Activated naive CD4-positive, alpha-beta T cell treated with Interleukin-2 at 50 U/mL for 16 hours (primary cell): ENCODE measurements around the gene PTPRN2.
"Not testable (repeated sequence)": the region's sequence is repeated elsewhere in the genome, so short reads cannot be mapped to it uniquely, and the experiment has no call there.

ENCODE experiments used
- DNase-seq: peaks from one replicate; pipeline ENCODE4 v3.0.0-alpha.2; 2020

PTPRN2 gene

DNA sequence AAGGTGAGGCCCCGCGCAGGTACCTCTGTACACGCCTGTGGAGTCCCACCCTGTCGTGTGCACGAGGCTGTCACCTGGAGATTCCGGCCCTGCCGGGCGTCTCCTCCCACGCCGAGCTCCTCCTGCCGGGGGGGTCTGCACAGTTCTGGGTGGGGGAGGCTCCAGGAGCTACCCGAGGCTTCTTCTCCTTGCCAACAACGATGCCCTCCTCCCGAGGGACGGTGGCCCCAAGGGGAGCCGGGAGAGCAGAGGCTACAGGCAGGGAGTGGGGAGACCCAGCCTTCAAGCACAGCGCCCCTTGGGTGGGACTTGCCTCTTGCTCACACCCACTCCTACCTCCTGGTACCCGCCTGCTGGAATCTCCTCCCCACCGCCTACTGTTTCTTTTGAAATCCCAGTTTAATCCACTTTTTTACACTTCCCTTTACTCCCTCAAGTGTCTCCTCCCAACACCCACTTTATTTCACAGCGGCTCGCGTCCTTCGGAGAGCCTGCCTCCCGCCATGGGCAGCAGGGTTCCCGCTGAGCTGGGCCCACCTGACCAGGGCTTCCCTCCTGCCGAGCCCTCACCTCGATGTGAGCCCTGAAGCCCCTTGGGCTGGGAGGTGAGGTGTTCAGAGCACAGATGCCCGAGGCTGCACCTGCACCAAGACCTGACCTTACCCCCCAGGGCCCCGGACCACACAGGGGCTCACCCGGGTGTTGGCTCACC lies 912.8 kb downstream of the PTPRN2 start:
- no peak for DNase-seq

GRCh38 chr7:157674027-157674714 lies 913.5 kb downstream of the PTPRN2 start:
- DNase-seq = no peak

DNA sequence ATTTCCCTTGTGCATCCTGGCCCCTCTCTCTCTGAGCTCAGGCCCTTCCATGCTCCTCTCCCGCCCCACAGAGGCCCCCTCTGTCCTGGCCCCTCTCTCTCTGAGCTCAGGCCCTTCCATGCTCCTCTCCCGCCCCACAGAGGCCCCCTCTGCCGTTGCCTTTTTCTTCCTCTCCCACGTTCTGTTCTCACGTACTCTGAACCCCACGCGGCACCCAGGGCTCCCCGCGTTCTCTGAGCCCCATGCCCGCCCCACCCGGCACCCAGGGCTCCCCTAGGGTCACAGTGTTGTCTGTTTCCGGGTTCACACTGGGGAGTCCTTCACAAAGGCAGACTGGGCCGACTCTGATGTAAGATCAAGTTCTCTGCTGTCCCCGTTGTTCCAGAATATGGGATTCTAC lies 914.0 kb downstream of the PTPRN2 start:
- DNase-seq = no peak

DNA sequence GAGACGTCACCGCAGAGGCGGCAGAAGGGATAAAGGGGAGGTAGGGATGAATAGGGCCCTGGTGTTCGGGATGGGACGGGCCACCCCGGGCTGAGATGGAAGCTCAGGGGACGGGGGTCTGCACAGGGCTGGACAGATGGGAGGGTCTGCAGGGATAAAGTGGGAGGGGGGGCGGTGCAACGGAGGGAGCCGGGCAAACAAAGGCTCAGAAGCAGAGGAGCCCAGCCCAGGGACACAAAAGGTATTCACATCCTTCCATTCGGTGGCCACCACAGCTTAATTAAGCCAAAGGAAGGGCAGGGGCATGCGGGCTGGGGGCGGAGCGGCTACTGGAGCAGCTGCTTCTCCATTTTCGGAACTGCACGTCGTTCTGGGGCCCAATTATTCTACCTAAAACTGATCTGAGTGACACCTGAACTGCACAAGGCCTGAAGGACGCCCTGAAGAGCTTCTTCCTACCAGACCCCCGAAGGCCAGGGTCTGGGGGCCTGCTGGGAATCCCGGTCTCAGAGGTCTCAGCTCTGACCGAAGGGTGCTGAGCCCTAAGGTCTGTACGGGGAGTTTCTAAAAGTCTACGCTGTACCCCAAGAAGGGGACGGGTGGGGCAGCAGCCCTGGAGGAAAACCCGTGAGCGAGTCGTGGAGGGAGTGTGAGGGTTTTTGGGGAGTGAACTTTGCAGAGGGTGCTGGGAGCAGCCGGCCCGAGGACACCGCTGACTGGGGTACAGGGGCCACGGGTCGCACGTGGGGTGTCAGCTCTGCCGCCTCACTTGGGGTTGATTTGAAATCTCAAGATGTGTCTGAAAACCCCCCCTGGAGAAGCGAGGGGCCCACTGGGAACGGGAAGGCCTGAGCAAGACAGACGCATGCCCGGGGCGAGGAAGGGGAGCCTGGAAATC lies 916.0 kb downstream of the PTPRN2 start:
- DNase-seq = no peak

DNA sequence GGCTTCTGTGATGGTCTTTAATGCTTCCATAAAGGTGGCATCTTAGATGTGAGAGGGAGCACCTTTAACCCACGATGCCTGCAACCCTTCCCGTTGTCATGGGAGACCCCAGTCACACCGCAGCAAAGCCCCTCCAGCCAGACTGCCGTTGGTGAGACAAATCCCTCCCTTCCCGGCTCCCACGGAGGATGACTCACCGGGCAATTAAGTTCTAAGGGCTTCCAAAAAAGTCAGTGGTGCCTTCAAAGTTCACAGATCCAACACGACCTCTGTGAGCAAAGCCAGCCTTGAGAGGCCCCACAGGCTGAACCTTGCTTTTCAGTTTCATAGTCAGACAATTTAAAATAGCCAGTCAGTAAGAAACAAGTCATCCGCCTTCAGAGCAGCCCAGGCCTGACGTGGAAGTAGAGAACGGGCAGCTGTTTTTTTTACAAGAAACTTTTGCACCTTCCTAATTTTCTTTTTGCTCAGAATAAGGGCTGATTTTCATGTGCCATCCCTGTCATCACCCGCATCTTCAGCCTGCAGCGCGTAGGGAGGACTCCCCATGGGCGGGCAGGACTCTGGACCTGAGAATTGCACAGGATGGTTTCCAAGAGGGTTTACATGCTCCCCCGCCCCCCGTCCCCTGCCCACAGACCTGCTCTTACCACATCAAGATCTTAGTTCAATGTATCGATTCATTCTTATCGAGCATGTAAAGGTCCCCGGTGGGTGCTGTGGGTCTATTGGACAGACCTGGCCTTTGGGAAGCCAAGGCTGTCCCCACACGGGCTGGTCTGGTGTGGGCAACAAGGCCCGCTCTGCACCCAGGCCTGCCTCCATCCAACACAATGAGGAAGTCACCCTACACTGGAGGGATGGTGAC lies 916.9 kb downstream of the PTPRN2 start:
- no peak for DNase-seq

DNA sequence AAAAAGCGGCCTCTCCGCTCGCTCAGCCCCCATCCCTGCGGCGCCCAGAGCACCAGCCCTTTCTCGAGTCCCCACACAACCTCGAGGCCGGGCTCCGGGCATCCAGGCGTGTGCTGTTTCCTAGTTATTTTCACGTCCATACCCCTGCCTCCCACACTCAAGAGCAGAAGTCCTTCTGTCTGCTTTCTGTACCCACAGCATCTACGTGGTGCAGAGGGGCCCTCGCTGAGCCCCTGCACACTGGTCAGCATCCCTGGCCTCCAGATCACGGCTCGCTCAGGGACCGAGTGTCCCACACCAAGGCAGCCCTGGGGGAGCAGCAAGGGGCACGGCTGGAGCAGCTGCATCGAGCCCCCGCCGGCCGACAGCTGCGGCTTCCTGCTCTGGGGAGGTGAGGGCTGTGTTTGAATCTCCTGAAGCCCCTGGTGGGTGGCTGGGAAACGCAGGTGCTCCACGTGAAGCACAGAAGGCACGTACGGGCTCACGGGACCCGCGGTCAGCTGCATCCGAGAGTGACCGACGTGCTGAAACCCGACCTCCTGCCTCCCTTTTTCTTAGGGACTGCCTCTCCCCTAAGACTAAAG lies 917.8 kb downstream of the PTPRN2 start:
- DNase-seq = no peak

DNA sequence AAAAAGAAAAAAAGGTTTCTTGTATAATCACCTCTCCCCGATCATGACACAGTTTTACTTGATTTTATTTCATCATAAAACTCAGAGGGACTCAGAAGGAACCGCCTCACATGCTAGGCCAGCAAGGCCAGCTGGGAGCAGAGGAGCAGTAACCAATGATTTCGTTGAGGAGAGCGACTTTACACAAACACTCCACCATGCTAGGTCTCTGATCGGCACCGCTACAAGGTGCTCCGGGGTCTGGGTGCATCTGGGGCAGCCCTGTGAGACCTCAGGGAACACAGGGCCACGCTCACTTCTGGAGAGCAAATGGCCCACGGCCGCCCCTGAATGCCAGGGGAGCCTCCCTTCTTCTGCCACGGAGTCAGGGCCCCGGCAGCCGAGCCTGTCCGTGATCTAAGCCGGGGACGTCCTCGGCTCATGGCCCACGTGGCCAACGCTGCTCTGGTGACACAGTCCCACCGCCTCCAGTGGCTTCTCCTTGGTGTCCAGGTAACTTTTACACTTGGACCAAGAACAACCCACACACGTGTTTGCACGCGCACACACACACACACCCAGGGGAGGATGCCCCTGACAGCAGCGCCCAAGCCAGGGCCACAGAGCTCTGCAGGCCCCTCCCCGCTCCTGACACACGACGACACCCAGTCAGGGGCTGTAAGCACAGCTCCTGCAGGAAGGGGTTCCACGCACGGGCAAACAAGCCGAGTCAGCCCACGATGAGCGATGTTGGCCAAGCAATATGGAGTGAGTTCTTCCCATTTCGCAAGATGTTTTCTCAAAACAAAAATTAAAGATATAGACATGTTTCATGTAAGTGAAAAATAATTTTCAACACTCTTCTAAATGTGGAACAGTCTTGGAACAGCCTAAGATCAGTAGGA lies 918.5 kb downstream of the PTPRN2 start:
- no peak for DNase-seq

DNA sequence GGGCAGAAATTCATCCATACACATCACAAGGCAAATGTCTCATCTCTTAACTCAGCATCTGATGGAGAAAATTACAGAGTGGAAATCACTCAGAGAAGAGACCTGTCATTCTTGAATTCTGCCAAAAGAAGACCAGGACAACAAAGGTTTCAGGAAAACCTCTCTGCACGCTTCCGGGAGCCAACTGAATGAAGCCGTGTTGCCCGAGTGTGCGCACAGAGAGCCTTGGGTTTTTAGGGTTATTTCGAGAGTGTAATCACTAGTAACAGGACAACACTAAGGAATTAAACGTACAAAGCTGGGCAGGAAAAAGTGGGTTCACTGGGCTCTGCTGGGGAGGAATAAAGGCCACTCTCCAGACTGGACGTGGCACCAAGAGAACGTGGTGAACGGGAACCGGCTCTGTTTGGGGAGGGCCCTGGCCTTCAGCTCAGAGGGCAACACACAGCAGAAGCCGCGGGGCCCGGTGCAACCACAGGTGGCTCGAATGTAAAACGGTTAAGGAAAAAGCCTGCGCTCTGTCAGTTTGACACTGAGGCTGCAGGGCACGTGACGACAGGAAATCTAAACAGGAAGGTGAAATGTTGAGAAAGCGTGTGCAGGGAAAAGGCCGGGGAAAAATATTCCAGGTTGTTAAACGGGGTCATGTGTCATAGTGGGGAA lies 919.3 kb downstream of the PTPRN2 start:
- DNase-seq = no peak

GRCh38 chr7:157667731-157668130 lies 919.9 kb downstream of the PTPRN2 start:
- no peak for DNase-seq

DNA sequence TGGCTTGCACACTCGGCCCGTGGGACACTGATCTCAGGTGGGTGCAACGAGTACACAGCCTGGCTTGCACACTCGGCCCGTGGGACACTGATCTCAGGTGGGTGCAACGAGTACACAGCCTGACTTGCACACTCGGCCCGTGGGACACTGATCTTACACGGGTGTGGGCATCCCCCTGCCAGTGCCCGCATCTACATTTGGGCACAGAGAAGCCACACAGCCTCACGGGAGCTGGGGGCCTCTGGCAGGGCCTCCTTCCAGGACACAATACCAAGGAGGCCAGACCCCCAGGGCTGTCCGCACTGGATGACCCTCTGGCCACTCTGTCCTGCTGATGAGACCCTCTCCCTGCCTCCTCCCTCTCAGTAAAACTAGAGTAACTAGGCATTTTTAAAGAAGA lies 920.4 kb downstream of the PTPRN2 start:
- no peak for DNase-seq

GRCh38 chr7:157666530-157667040 lies 921.0 kb downstream of the PTPRN2 start:
- no peak for DNase-seq

DNA sequence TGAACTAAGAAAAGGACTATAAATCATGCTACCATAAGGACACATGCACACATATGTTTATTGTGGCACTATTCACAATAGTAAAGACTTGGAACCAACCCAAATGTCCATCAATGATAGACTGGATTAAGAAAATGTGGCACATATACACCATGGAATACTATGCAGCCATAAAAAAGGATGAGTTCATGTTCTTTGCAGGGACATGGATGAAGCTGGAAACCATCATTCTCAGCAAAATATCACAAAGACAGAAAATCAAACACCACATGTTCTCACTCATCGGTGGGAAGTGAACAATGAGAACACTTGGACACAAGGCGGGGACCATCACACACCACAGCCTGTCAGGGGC lies 922.0 kb downstream of the PTPRN2 start:
- DNase-seq = not testable (repeated sequence)

DNA sequence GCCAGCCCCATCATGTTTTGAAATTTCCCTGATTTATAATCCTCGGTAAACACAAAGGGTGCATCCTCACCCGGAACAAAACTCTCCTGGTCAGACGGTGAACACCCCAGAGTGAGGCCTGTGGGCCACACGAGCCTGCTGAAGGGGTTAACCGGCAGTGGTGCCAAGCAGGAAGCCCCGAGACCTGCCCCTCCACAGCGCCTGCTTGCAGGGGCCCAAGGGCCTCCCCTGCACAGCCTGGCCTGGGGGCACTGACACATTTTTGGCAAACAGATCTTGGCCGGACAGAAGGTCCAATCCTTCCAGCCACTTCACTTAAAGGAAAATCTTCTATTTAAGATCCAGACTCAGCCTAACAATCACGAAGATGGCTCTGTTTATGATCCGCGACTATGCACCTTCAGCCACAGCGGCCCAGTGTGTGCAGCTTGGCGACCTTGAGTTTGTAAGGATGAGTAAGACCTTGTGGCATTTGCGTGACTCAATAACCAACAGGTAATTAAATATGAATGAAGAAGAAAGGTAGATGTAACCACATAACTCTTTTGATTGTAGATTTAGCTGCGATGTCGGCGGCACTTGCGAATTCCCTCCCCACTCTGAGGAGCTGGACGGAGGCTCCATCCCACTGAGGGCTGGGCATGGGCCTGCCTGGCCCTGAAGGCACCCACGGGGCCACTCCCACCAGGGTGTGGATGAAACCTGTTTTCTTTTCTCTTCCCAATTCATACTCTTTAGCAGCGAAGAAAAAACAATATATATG lies 922.6 kb downstream of the PTPRN2 start:
- DNase-seq = no peak

DNA sequence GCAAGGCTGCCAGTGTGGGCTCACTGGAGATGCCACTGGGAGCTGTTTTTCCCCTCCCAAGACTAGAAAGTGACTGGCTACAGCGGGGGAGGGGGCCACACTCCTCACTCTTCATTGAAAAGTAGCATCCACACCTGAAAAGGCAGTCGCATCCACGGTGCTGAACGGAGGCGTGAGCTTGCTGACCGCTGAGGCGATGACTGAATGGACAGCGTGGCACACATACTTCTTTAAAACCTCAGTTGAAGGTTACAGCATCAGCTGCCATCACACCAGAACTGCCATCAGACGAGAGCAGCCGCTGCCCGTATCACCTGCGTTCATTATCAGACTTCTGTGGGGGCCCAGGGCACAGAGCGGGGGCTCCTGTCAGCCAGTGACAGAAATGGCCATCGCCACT lies 923.6 kb downstream of the PTPRN2 start:
- DNase-seq = no peak

- no peak for DNase-seq
Measured at GRCh38 chr7:157662981-157663716, 924.5 kb downstream of the PTPRN2 start.

- no peak for DNase-seq
Measured at GRCh38 chr7:157662110-157662791, 925.4 kb downstream of the PTPRN2 start.

DNA sequence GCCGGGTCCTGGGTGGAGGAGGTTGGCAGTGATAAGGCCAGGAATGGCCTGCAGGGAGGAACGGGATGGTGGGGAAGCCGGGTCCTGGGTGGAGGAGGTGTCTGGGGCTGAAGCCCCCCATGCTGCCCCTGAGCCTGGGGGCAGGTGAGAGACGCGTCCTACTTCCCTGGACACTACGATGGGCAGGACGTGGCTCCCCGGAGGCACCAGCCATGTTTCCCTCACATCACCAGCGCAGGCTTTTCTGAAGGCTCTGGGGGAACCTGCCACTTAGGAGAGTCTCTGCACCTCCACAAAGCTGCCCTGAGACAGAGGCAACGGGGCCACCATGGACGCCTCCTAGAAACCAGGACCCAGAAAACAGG lies 926.0 kb downstream of the PTPRN2 start:
- no peak for DNase-seq

DNA sequence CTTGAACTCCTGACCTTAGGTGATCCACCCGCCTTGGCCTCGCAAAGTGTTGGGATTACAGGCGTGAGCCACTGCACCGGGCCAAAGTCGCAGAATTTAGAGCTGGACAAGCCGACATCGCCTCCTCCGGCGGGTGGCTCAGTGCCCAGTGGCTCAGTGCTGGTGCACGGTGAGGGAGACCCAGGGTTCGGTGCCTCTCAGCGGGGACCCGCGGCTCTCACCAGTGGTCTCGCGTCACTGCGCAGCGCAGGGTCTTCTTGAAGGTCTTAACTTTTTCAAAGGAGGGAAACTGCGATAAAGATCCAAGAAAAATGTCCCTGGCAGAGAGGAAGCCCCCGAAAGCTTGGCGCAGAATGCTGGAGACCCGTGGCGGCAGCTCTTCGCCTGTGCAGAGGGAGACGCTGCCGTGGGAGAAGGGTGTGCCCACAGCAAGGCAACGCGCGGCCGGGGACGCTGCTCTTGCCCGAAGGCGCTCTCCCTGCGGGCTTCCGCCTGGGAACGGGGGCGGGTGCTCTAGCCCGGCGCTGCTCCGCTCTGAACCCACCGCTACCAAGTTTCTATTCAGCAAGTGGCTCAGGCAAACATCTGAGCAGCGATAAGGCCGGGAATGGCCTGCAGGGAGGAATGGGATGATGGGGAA lies 926.5 kb downstream of the PTPRN2 start:
- DNase-seq = no peak
